Smooth muscle cell (in vitro differentiated cells): Measurements from ENCODE around the gene MRPS12. TPM values are rescaled to one million over a fixed set of nuclear protein-coding genes. Genes with fewer than 3 reads are reported as not detected.

Experiments
- DNase-seq: peaks from one replicate; lab custom pipeline; 2025; ENCODE audit not compliant: unreplicated experiment; lab: John Stamatoyannopoulos, UW
- H2AFZ ChIP-seq: fragments of 200-600 bp; sonication (generic); 2 replicates; pipeline ENCODE4 v1.6.0; 2016; ENCODE audit warnings: antibody characterized with exemption, low read depth, mild to moderate bottlenecking
- H3F3A ChIP-seq: fragments of 200-600 bp; sonication (generic); 2 replicates; pipeline ENCODE4 v1.6.0; 2017; ENCODE audit warnings: antibody characterized with exemption, low read depth
- H3K27ac ChIP-seq: fragments of 200-600 bp; sonication (generic); 2 replicates; pipeline ENCODE4 v1.5.1; 2016; ENCODE audit warnings: low read depth, mild to moderate bottlenecking
- H3K27me3 ChIP-seq: fragments of 200-600 bp; sonication (generic); 2 replicates; pipeline ENCODE4 v1.6.1; 2016; ENCODE audit warnings: low read depth, mild to moderate bottlenecking
- H3K36me3 ChIP-seq: fragments of 200-600 bp; sonication (generic); 2 replicates; pipeline ENCODE4 v1.5.1; 2016; ENCODE audit warnings: low read depth
- H3K4me1 ChIP-seq: fragments of 200-600 bp; sonication (generic); 2 replicates; pipeline ENCODE4 v1.5.1; 2016; ENCODE audit warnings: low read depth
- H3K4me2 ChIP-seq: fragments of 200-600 bp; sonication (generic); 2 replicates; pipeline ENCODE4 v1.6.0; 2016; ENCODE audit warnings: mild to moderate bottlenecking
- H3K4me3 ChIP-seq: fragments of 200-600 bp; sonication (generic); 2 replicates; pipeline ENCODE4 v1.5.1; 2016; ENCODE audit warnings: mild to moderate bottlenecking
- H3K79me2 ChIP-seq: fragments of 200-600 bp; sonication (generic); 2 replicates; pipeline ENCODE4 v1.6.0; 2016; ENCODE audit warnings: low read depth, mild to moderate bottlenecking
- H3K9ac ChIP-seq: fragments of 200-600 bp; sonication (generic); 2 replicates; pipeline ENCODE4 v1.6.0; 2016; ENCODE audit warnings: low read depth
- H3K9me3 ChIP-seq: fragments of 200-600 bp; sonication (generic); replicated peaks from 2 replicates; pipeline ENCODE4 v1.5.1; 2016; ENCODE audit warnings: low read depth
- H4K20me1 ChIP-seq: fragments of 200-600 bp; sonication (generic); 2 replicates; pipeline ENCODE4 v1.6.0; 2016; ENCODE audit warnings: low read depth
- WGBS: methylation state at CpG from one replicate; pipeline ENCODE4 v1.1.7; 2016; ENCODE audit warnings: low lambda C conversion rate; 5-methylcytosine and 5-hydroxymethylcytosine counted together
- polyA plus RNA-seq: library from polyadenylated mRNA; unstranded; fragments of >200 nt; fragmentation: Nextera tagmentation; extraction: Ambion mirVana; gene quantifications from 2 replicates; pipeline ENCODE4 v1.2.1, GENCODE V29; 2016
- total RNA-seq: library from RNA; depleted of rRNA; stranded (reverse); fragments of >200 nt; gene quantifications from 2 replicates; pipeline ENCODE4 v1.2.3, GENCODE V29; 2014
- TF ChIP-seq, protein P1 (sequence below): fragments of 200-600 bp; sonication (generic); IDR thresholded peaks from 2 replicates; pipeline ENCODE4 v1.5.1; 2017; ENCODE audit warnings: borderline replicate concordance, mild to moderate bottlenecking, antibody characterized with exemption; ENCODE audit not compliant: insufficient read depth, poor library complexity, severe bottlenecking

MRPS12 gene
- total and polyA plus RNA-seq, 2 experiments from 2014 or later = 25.7 to 55.2 TPM

- peaks cover 11% of the 10 kb centered on the region for H3K79me2 ChIP-seq
- H4K20me1 ChIP-seq = no peaks in the 10 kb centered on the region
- H3K9ac ChIP-seq = no peak overlapping the region
- H3K9me3 ChIP-seq = no peaks in the 10 kb centered on the region
- H3F3A ChIP-seq = no peaks in the 10 kb centered on the region
- TF ChIP-seq, protein P1, sequence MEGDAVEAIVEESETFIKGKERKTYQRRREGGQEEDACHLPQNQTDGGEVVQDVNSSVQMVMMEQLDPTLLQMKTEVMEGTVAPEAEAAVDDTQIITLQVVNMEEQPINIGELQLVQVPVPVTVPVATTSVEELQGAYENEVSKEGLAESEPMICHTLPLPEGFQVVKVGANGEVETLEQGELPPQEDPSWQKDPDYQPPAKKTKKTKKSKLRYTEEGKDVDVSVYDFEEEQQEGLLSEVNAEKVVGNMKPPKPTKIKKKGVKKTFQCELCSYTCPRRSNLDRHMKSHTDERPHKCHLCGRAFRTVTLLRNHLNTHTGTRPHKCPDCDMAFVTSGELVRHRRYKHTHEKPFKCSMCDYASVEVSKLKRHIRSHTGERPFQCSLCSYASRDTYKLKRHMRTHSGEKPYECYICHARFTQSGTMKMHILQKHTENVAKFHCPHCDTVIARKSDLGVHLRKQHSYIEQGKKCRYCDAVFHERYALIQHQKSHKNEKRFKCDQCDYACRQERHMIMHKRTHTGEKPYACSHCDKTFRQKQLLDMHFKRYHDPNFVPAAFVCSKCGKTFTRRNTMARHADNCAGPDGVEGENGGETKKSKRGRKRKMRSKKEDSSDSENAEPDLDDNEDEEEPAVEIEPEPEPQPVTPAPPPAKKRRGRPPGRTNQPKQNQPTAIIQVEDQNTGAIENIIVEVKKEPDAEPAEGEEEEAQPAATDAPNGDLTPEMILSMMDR = no peak
- 96% methylated on average over 14 of the region's 14 CpGs for WGBS
- no peak overlapping the region for H3K27ac ChIP-seq
- no peak overlapping the region for H3K4me2 ChIP-seq
- H2AFZ ChIP-seq = no peak overlapping the region
- no peaks in the 10 kb centered on the region for H3K27me3 ChIP-seq
- no peaks in the 10 kb centered on the region for H3K36me3 ChIP-seq
- peaks cover under 1% of the 10 kb centered on the region for H3K4me1 ChIP-seq
- DNase-seq = no peak
- no peak overlapping the region for H3K4me3 ChIP-seq
Measured at GRCh38 chr19:38893341-38893771, 37.4 kb upstream of the MRPS12 start.

DNA sequence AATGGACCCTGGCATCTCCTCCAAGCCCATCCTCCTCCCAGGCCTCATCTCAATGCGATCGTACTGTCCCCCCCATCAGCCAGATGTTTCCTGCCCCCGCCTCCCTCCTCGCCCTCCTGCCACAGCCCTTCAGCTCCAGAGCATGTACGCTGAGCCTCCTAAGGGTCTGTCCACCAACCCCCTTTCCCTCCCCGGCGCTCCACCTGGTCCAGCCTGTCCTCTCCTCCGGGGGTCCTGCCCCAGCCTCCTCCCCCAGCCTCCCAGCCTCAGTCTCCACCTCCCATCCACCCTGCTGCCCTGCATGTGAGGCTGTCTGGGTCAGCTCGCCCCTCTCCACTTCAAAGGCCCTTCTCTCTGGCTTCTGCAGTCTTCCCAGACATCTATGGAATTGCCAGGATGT, 35.8 kb upstream of the MRPS12 start:
- H3K27ac ChIP-seq = no peak overlapping the region
- no peaks in the 10 kb centered on the region for H3K9me3 ChIP-seq
- no peak for DNase-seq
- H3K79me2 ChIP-seq = peaks cover 11% of the 10 kb centered on the region
- H3K4me3 ChIP-seq = no peak overlapping the region
- no peaks in the 10 kb centered on the region for H3K36me3 ChIP-seq
- H3K4me2 ChIP-seq = no peak overlapping the region
- TF ChIP-seq, protein P1 = no peak
- no peaks in the 10 kb centered on the region for H4K20me1 ChIP-seq
- H2AFZ ChIP-seq = no peak overlapping the region
- peaks cover 6% of the 10 kb centered on the region for H3K4me1 ChIP-seq
- H3K9ac ChIP-seq = no peak overlapping the region
- no peaks in the 10 kb centered on the region for H3K27me3 ChIP-seq
- H3F3A ChIP-seq = no peaks in the 10 kb centered on the region
- WGBS = 85% methylated on average over 5 of the region's 9 CpGs

DNA sequence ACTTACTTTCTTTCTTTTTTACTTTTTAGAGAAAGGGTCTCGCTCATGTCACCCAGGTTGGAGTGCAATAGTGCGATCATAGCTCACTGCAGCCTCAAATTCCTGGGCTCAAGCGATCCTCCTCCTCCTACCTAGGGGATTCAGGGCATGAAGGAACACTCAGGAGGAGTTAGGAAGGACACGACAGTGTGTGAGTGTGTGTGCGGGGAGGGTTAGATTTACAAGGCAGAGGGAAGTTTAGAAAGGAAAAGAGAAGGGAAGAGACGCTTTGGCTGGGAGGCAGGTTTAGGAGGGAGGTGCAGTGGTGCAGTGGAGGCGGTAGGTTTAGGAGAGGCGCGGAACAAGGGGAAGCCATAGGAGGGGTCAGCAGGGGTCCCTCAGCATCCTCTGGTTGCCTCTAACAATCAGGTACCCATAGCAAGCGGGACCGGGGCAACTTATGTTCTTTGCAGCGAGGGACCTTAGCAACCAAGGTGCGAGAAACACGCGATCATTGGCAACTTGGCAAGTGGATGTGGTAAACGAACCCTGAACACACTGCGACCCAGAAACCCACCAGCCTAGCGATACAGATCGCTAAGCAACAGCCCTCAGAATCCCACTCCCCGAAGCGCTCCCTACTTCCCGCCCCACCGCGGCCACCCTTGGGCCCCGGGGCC, 31.8 kb upstream of the MRPS12 start:
- no peaks in the 10 kb centered on the region for H3K27me3 ChIP-seq
- H3K4me2 ChIP-seq = peak overlapping the region; percentile 95
- H3K79me2 ChIP-seq = peaks cover 28% of the 10 kb centered on the region
- no peaks in the 10 kb centered on the region for H4K20me1 ChIP-seq
- peak overlapping the region; percentile 95 for H3K27ac ChIP-seq
- H3K9ac ChIP-seq = peak overlapping the region; percentile 95
- no peaks in the 10 kb centered on the region for H3K36me3 ChIP-seq
- WGBS = 20% methylated on average over 25 of the region's 25 CpGs
- no peak for DNase-seq
- peak overlapping the region; percentile 70 for H3K4me3 ChIP-seq
- TF ChIP-seq, protein P1 = no peak
- H2AFZ ChIP-seq = peak overlapping the region; percentile 81
- no peaks in the 10 kb centered on the region for H3F3A ChIP-seq
- peaks cover 16% of the 10 kb centered on the region for H3K4me1 ChIP-seq
- no peaks in the 10 kb centered on the region for H3K9me3 ChIP-seq
